ENCODE measurements around the gene AXIN2.

- TF ChIP-seq CTCF (IDR thresholded peaks at IDR 0.05; ENCODE audit: borderline replicate concordance, extremely low read depth, low read length, poor library complexity, severe bottlenecking), result no peak
- no peak for TF ChIP-seq EZH2 (IDR thresholded peaks at IDR 0.05; ENCODE audit: borderline replicate concordance, low read depth, low read length, severe bottlenecking)
Observed at GRCh38 chr17:65537845-65538674, 23.4 kb downstream of the AXIN2 start.
